HG02884 (cell line): Measurements from ENCODE around the gene MYRIP.

ENCODE experiments used
- ATAC-seq: cut with Tn5 transposase; IDR thresholded peaks from one replicate; pipeline ENCODE4 v1.9.1; 2021; ENCODE audit warnings: mild to moderate bottlenecking, moderate library complexity; ENCODE audit not compliant: unreplicated experiment

Gene MYRIP

DNA sequence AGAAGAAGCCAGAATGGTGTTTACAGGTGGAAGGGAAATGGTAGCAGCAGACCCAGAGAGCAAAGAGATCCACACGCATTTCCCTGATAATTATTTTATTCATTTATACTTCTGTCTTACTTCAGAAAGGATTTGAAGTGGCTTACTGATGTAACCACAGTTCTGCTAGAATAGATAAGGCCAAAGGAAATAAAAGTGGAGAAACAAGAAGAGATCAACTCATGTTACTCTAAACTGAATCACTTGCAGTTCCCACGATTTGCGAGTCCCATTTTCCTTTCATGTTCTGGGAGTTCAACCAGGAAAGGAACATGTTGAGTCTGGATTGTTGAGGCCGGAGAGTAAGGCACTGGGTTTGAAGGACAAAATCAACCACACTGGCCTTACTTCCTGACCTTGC is 151.8 kb downstream of the MYRIP start:
- ATAC-seq: no peak

DNA sequence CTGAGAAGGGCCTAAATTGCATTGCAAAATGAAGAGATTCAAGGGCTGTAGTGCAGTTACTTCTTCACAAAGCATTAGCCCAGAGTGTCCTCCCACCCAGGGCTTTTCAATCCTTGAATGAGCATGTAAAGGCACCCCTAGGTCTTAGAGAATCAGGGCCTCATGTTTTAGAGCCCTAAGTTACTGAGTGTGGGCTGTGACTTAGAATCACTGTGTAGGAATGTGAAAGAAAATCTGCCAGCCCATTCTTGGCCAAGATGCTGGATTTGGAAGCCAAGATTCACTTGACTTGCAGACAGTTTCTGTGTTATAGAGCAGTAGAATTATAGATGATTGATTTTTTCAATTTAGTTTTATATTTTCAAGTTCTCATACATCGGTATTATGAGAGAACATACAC is 153.2 kb downstream of the MYRIP start:
- ATAC-seq: no peak

GRCh38 chr3:39965461-39965860 is 156.1 kb downstream of the MYRIP start:
- no peak for ATAC-seq

- no peak for ATAC-seq
These were observed 156.6 kb downstream of the MYRIP start for GRCh38 chr3:39965997-39966396.

DNA sequence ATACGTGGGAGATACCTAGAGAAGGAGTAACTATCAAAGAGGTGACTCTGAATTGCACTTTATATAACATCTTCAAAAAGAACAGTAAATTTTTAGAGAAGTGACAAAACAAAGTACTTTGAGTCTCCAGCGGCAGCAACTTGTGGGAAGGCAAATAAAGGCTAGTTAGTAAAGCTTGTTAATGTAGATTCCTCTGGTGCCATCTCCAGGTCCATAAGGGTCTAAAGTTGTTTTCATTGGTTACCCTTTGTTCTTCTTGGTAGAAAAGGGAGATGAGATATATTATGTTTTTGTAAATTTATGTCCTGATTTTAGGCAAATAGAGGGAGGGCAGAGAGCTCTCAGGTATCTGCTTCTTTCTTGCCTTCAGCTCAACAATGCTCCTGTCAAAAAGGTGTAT is 161.6 kb downstream of the MYRIP start:
- no peak for ATAC-seq

GRCh38 chr3:39971559-39972031 is 162.2 kb downstream of the MYRIP start:
- no peak for ATAC-seq

DNA sequence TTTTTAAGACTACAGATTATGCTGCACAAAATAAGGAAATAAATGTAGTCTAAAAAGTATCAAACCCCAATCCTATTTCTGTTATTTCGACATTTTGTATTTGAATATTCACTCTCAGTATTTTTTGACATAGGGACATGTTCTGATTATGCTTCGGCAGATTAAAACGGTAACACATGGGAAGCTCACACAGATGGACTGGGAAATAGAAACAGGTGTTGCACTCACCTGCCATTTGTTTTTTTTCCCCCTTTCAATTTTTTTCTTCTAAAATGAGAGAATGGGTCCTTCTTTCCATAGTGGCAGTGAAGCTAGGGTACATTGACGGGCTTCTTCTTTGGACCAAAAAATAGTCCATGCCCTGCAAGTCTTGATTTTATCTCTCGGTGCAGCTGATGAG is 163.1 kb downstream of the MYRIP start:
- no peak for ATAC-seq

DNA sequence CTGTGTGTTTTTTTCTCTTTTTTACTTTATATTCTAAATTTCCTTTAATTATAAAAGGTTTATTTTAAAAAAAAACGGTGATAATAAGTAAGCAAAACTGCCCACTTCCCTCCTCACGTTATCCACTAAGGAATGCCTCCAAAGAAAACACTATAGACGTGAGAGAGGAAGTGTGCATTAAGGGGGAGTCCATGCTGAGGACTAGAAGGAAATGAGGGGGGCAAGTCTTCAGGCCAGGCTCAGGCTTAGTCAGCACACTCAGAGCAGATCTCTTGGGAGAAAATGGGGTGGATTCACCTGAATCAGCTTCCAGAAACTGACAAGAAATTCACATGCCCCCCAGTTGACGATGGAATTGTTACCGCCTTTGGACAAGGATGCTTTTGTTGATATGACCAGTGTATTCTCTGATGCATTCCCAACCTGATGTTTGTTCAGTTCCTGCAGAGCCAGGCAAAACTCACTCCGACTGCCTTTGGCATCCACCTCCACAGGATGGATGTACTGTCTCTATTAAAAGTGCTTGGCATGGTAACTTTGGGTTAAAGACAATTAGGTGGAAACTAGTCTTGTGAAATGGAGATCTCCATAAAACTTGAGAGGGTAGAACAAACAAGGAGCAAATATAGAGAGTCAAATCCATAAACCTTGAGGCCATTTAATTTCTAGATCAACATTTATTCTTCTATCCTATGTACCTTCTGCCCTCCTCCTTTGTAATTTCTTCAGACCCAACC is 167.8 kb downstream of the MYRIP start:
- ATAC-seq: no peak

DNA sequence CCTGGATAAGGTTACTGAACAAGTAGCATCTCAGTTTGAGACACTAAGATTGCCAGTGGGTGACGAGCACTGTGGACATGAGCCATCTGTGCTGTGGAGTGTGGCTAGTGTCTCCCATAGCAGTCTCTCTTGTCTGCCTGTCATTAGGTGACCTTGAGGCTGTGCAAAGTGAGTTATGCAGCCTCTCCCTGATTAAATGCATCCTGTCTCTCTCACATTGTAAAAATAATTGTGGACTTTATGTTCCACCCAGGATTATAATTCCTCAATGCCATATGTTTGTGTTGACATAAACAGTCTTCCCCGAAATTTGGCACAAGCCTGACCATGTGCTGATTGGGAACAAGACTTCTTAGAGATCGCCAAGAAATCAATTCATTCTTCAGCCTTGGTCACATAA is 168.9 kb downstream of the MYRIP start:
- no peak for ATAC-seq

- ATAC-seq: no peak
These were observed 170.6 kb downstream of the MYRIP start for GRCh38 chr3:39980058-39980457.

DNA sequence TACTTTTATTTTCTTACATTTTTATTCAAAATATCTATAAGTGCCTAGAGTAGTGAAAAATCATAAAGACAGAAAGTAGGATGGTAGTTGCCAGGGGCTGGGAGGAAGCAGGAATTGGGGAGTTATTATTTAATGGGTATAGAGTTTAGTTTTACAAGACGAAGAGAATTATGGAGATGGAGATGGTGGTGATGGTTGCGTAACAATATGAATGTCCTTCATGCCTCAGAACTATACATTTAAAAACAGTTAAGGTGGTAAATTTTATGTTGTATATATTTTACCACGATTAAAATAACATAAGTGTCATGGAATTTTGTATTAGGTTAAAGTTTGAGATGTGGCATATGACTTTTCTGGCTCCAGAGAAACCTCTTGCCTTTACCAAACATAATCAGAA is 171.4 kb downstream of the MYRIP start:
- ATAC-seq: no peak

DNA sequence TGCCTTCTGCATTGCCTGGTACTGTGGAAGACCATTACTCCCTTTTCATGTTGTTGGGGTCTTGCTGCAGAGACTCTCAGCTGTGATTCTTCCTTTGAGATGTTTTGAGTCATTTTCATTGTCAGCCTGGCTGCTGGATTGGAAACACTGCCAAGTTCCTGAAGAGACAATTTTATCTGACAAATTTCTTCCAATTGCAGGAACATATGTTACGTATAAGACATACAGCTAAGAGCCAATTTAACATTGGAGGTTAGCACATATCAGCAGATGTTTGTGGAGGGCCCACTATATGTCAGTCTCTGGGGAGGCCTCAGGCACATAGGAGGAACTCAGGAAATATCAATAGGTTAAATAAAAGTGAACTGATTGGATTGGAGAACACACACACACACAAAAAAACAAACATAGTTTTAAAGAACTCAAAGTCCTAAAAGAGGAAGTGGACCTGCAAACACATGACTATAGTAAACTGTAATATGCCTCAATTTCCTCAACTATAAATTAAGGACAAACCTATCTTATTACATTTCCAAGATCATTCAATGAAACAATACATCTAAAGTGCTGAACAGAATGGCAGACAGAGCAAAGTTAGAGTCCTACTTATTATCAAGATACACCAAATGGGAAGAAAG is 172.3 kb downstream of the MYRIP start:
- no peak for ATAC-seq

- ATAC-seq: no peak
These were observed 173.4 kb downstream of the MYRIP start for GRCh38 chr3:39982665-39983357.

DNA sequence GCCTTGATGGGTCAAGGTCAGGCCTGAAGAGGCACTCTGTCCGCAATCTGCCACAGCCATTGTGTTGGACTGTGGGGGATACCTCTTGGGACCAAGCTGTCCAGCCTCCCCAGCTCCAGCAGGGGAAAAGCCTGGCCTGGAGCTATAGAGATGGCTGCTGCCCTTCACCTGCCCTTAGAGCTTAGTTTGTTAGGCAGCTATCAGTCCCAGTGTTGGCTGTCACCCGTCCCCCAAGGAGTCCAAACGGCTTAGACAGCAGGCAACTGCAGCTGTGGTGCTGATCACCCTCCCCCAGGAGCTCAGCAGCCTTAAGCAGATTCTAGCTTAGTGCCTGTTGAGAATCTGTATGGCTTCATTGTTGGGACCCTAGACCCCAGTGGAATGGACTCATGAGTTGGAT is 180.3 kb downstream of the MYRIP start:
- no peak for ATAC-seq

DNA sequence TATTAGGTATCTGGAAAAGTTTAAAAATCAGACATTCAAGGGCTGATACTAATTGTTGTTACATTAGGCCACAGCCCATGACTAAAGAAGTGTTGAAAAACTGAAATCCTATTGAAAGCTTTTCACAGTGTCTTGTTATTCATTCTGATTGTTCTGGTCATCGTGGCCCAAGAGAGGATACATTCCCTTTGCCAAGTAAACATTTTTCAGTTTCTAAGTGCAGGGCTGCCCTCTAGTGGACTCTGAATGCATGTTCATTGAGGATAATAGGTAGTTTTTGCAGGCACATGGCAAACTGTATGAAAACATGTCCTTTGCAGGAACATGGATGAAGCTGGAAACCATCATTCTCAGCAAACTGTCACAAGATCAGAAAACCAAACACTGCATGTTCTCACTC is 181.1 kb downstream of the MYRIP start:
- no peak for ATAC-seq

- no peak for ATAC-seq
These were observed 199.4 kb downstream of the MYRIP start for GRCh38 chr3:40008796-40009195.

DNA sequence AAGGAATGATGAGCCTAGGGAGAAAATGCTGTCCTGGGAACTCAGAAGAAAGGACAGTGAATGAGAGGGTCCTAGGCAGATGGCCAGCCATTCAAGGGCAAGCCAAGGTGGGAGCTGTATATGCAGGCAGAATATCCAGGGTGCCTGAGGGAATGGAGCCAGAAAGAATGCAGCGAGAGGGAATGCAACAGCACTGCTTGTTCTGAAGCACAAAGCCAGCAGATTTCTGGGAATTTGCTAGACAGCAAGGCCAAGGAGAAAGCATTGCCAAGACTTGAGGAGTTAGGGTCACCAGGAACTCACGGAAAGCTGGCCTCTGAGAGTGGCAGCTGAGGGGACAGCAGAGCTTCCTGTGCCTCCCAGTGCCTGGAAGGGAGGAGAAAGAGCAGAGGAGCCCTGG is 200.6 kb downstream of the MYRIP start:
- ATAC-seq: no peak

- no peak for ATAC-seq
These were observed 203.0 kb downstream of the MYRIP start for GRCh38 chr3:40012381-40012780.

GRCh38 chr3:40016391-40016790 is 207.0 kb downstream of the MYRIP start:
- ATAC-seq: no peak

DNA sequence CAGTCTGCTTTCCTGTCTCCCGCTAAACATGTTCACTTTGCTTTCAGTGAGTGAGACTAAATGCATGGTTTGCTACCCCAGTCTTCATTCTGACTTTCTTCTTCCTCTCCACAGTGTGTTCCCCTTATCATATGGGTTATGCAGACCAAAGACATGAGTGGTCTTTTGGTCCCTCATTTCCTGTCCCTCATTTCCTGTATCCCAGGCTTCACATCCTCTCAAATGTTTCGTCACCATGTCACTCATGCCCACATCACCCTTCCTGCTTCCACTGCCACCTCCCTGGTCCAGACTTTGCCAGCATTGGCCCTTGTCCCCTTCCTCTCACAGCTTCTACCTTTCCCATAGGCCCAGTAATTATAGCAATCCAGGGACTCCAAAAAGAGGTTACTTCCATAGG is 209.0 kb downstream of the MYRIP start:
- no peak for ATAC-seq

DNA sequence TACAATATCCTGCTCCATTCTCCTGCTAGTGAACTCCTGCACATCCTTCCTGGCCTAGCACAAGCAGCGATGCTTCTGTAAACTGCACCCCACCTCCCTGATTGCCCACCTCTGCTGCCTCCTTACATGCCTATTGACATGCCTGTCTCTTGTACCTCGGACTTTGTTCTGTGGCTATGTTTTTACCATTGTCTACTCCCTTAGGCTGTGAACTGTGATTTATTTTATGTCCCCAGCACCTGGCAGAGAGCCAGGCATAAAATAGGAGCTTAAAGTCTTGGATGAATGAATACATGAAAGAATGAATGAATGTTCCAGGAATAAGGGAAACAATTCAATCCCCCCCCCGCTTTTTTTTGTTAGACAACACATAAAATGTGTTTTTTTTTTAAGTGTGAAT is 210.0 kb downstream of the MYRIP start:
- ATAC-seq: no peak

DNA sequence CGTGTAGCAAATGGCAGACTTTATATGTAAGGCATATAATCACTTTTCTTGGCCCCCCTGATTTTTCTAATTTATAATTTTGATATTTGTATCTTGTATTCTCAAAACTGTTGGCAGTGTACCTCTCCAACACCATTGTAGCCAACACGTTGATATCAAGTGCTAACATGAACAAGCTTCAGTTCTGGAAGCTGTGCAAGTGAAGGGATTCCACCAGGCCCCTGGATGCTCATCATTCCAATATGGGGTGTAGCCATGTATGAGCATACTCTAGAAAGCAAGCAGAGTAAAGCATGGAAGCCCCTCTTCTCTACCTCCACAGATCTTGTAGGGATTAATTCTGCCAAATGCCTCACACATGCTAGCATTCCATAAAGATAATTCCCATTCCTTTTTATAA is 211.3 kb downstream of the MYRIP start:
- no peak for ATAC-seq
